Neural cell (in vitro differentiated cells): ENCODE measurements around the gene SLK. TPM values are rescaled to one million over a fixed set of nuclear protein-coding genes. Genes with fewer than 3 reads are reported as not detected.

Experiments used
- H2AFZ ChIP-seq: fragments of 200-600, 300-800 bp; sonication (generic), shearing (Covaris generic); 2 replicates; pipeline ENCODE4 v1.6.0; 2014; ENCODE audit warnings: low read depth, mild to moderate bottlenecking, antibody characterized with exemption, low read length, moderate library complexity
- H3F3A ChIP-seq: fragments of 200-600 bp; shearing (Covaris generic); 2 replicates; pipeline ENCODE4 v1.6.1; 2016; ENCODE audit warnings: mild to moderate bottlenecking, moderate library complexity, mixed read lengths, antibody characterized with exemption, low read length; ENCODE audit not compliant: insufficient read depth, poor library complexity, severe bottlenecking
- H3K27ac ChIP-seq: fragments of 200-600, 300-800 bp; sonication (generic), shearing (Covaris generic); 2 replicates; pipeline ENCODE4 v1.5.1; 2014; ENCODE audit warnings: mild to moderate bottlenecking, low read length, moderate library complexity
- H3K27me3 ChIP-seq: fragments of 300-800, 200-600 bp; sonication (generic), shearing (Covaris generic); 2 replicates; pipeline ENCODE4 v1.6.0; 2014; ENCODE audit warnings: mild to moderate bottlenecking, low read depth, low read length, moderate library complexity; ENCODE audit not compliant: insufficient read depth
- H3K36me3 ChIP-seq: fragments of 300-800, 200-600 bp; sonication (generic), shearing (Covaris generic); 2 replicates; pipeline ENCODE4 v1.5.1; 2014; ENCODE audit warnings: mild to moderate bottlenecking, antibody characterized with exemption, low read length, moderate library complexity; ENCODE audit not compliant: insufficient read depth
- H3K4me2 ChIP-seq: fragments of 300-800, 200-600 bp; sonication (generic), shearing (Covaris generic); 2 replicates; pipeline ENCODE4 v1.6.0; 2014; ENCODE audit warnings: mild to moderate bottlenecking, low read length
- H3K4me3 ChIP-seq: fragments of 300-800, 200-600 bp; sonication (generic), shearing (Covaris generic); 2 replicates; pipeline ENCODE4 v1.5.1; 2014; ENCODE audit warnings: mild to moderate bottlenecking, low read length, moderate library complexity
- H3K79me2 ChIP-seq: fragments of 200-600 bp; shearing (Covaris generic); replicated peaks from 2 replicates; pipeline ENCODE4 v1.6.0; 2014; ENCODE audit warnings: mild to moderate bottlenecking, low read length, moderate library complexity; ENCODE audit not compliant: insufficient read depth
- H3K9ac ChIP-seq: fragments of 300-800, 200-600 bp; sonication (generic), shearing (Covaris generic); 2 replicates; pipeline ENCODE4 v1.6.1; 2016; ENCODE audit warnings: mild to moderate bottlenecking, low read length, mixed read lengths
- H3K9me2 ChIP-seq: fragments of 200-600 bp; shearing (Covaris generic); 2 replicates; pipeline ENCODE4 v1.6.1; 2016; ENCODE audit warnings: mild to moderate bottlenecking, low read length, mixed read lengths; ENCODE audit not compliant: insufficient read depth
- H3K9me3 ChIP-seq: fragments of 200-600, 300-800 bp; sonication (generic), shearing (Covaris generic); 2 replicates; pipeline ENCODE4 v1.6.1; 2016; ENCODE audit warnings: mild to moderate bottlenecking, mixed run types, low read length, moderate library complexity, mixed read lengths
- H4K20me1 ChIP-seq: fragments of 200-600 bp; shearing (Covaris generic); 2 replicates; pipeline ENCODE4 v1.6.1; 2016; ENCODE audit warnings: mild to moderate bottlenecking, mixed run types; ENCODE audit not compliant: insufficient read depth
- EP300 ChIP-seq: fragments of 450-650 bp; conservative IDR thresholded peaks from 2 replicates; pipeline ENCODE4 v1.6.1; 2014; ENCODE audit warnings: antibody characterized with exemption, mild to moderate bottlenecking, moderate library complexity; ENCODE audit not compliant: poor library complexity, severe bottlenecking
- EZH2 ChIP-seq: fragments of 200-600, 300-800 bp; shearing (Covaris generic), sonication (generic); IDR thresholded peaks from 2 replicates; pipeline ENCODE4 v1.6.1; 2014; ENCODE audit warnings: antibody characterized with exemption, low read length, borderline replicate concordance, mild to moderate bottlenecking; ENCODE audit not compliant: insufficient read depth, poor library complexity, severe bottlenecking
- MXI1 ChIP-seq: fragments of 450-650 bp; conservative IDR thresholded peaks from 2 replicates; pipeline ENCODE4 v1.6.1; 2014; ENCODE audit warnings: antibody characterized with exemption, mild to moderate bottlenecking; ENCODE audit not compliant: poor library complexity, severe bottlenecking
- RAD21 ChIP-seq: fragments of 450-650 bp; conservative IDR thresholded peaks from 2 replicates; pipeline ENCODE4 v1.6.1; 2014; ENCODE audit warnings: antibody characterized with exemption, mild to moderate bottlenecking, moderate library complexity
- SMC3 ChIP-seq: fragments of 450-650 bp; conservative IDR thresholded peaks from 2 replicates; pipeline ENCODE4 v1.6.1; 2014; ENCODE audit warnings: antibody characterized with exemption, mild to moderate bottlenecking, moderate library complexity; ENCODE audit not compliant: poor library complexity
- TAF1 ChIP-seq: IDR thresholded peaks from 2 replicates; pipeline ENCODE4 v1.6.1; 2012; ENCODE audit warnings: low read depth
- polyA plus RNA-seq: library from polyadenylated mRNA; depleted of rRNA; stranded (reverse); fragments of >200 nt; gene quantifications from 2 replicates; pipeline ENCODE4 v1.2.3, GENCODE V29; 2014
- TF ChIP-seq, protein P1 (sequence below): IDR thresholded peaks from 2 replicates; pipeline ENCODE4 v1.6.1; 2012; ENCODE audit warnings: borderline replicate concordance
- TF ChIP-seq, protein P2 (sequence below): fragments of 450-650 bp; IDR thresholded peaks from 2 replicates; pipeline ENCODE4 v1.5.1; 2014; ENCODE audit warnings: antibody characterized with exemption, mild to moderate bottlenecking, moderate library complexity; ENCODE audit not compliant: poor library complexity, severe bottlenecking

Gene SLK
- polyA plus RNA-seq, 1 donor from 2014 or later, result 23.7 TPM

DNA sequence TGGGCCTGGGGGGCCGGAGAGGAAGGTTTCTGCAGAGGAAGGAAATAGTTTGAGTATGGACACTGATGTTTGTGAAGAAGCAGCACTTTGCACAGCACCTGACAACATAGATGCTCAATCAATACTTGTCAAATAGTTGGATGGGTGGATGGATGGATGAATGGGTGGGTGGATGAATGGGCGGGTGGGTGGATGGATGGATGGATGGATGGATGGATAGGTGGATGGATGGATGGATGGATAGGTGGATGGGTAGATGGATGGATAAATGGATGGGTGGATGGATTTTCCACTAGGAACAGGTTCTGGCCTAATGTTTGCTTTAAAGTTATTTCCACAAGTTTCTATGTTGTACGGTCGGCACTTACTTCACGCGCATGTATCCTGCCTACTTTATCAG is 73.4 kb downstream of the SLK start:
- no peak for TF ChIP-seq SMC3
- TF ChIP-seq MXI1, result no peak
- TF ChIP-seq, protein P1, sequence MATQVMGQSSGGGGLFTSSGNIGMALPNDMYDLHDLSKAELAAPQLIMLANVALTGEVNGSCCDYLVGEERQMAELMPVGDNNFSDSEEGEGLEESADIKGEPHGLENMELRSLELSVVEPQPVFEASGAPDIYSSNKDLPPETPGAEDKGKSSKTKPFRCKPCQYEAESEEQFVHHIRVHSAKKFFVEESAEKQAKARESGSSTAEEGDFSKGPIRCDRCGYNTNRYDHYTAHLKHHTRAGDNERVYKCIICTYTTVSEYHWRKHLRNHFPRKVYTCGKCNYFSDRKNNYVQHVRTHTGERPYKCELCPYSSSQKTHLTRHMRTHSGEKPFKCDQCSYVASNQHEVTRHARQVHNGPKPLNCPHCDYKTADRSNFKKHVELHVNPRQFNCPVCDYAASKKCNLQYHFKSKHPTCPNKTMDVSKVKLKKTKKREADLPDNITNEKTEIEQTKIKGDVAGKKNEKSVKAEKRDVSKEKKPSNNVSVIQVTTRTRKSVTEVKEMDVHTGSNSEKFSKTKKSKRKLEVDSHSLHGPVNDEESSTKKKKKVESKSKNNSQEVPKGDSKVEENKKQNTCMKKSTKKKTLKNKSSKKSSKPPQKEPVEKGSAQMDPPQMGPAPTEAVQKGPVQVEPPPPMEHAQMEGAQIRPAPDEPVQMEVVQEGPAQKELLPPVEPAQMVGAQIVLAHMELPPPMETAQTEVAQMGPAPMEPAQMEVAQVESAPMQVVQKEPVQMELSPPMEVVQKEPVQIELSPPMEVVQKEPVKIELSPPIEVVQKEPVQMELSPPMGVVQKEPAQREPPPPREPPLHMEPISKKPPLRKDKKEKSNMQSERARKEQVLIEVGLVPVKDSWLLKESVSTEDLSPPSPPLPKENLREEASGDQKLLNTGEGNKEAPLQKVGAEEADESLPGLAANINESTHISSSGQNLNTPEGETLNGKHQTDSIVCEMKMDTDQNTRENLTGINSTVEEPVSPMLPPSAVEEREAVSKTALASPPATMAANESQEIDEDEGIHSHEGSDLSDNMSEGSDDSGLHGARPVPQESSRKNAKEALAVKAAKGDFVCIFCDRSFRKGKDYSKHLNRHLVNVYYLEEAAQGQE, result no peak
- TF ChIP-seq, protein P2, sequence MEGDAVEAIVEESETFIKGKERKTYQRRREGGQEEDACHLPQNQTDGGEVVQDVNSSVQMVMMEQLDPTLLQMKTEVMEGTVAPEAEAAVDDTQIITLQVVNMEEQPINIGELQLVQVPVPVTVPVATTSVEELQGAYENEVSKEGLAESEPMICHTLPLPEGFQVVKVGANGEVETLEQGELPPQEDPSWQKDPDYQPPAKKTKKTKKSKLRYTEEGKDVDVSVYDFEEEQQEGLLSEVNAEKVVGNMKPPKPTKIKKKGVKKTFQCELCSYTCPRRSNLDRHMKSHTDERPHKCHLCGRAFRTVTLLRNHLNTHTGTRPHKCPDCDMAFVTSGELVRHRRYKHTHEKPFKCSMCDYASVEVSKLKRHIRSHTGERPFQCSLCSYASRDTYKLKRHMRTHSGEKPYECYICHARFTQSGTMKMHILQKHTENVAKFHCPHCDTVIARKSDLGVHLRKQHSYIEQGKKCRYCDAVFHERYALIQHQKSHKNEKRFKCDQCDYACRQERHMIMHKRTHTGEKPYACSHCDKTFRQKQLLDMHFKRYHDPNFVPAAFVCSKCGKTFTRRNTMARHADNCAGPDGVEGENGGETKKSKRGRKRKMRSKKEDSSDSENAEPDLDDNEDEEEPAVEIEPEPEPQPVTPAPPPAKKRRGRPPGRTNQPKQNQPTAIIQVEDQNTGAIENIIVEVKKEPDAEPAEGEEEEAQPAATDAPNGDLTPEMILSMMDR, result no peak
- TF ChIP-seq TAF1, result no peak
- no peak for TF ChIP-seq EZH2
- no peak for TF ChIP-seq EP300
- TF ChIP-seq RAD21, result no peak
- no peaks in the 10 kb centered on the region for H3K9me3 ChIP-seq
- H3K36me3 ChIP-seq, result no peaks in the 10 kb centered on the region
- H3K27ac ChIP-seq, result no peak overlapping the region
- H3K27me3 ChIP-seq, result no peaks in the 10 kb centered on the region
- no peak overlapping the region for H2AFZ ChIP-seq
- no peak overlapping the region for H3K4me3 ChIP-seq
- no peaks in the 10 kb centered on the region for H4K20me1 ChIP-seq
- H3K4me2 ChIP-seq, result no peak overlapping the region
- H3K9ac ChIP-seq, result no peak overlapping the region
- H3K9me2 ChIP-seq, result no peaks in the 10 kb centered on the region
- no peaks in the 10 kb centered on the region for H3K79me2 ChIP-seq
- no peaks in the 10 kb centered on the region for H3F3A ChIP-seq

GRCh38 chr10:104040862-104041789 is 74.2 kb downstream of the SLK start:
- no peaks in the 10 kb centered on the region for H3K36me3 ChIP-seq
- no peak overlapping the region for H3K9ac ChIP-seq
- no peak overlapping the region for H3K27ac ChIP-seq
- H3K4me2 ChIP-seq, result no peak overlapping the region
- H2AFZ ChIP-seq, result no peak overlapping the region
- H3F3A ChIP-seq, result no peaks in the 10 kb centered on the region
- H3K79me2 ChIP-seq, result no peaks in the 10 kb centered on the region
- no peaks in the 10 kb centered on the region for H3K9me3 ChIP-seq
- no peak overlapping the region for H3K4me3 ChIP-seq
- H3K9me2 ChIP-seq, result no peaks in the 10 kb centered on the region
- no peaks in the 10 kb centered on the region for H3K27me3 ChIP-seq
- TF ChIP-seq, protein P1, result no peak
- TF ChIP-seq SMC3 (no peak), EZH2 (no peak), MXI1 (no peak), EP300 (no peak), RAD21 (no peak)
- TF ChIP-seq, protein P2, result no peak
- no peaks in the 10 kb centered on the region for H4K20me1 ChIP-seq
